ENCODE measurements around the gene NFKBIE. TPM values are rescaled to one million over a fixed set of nuclear protein-coding genes. Genes with fewer than 3 reads are reported as not detected.

The NFKBIE gene
- total RNA-seq, 4 donors from 2014 or later, result 13.1 to 25.5 (median 15.3) TPM

- DNase-seq (ENCODE audit: low spot score) (no peak), ATAC-seq (ENCODE audit: low FRiP score) (no peak)
These were observed 47.8 kb downstream of the NFKBIE start for GRCh38 chr6:44217332-44218143.

GRCh38 chr6:44216677-44217331 is 48.5 kb downstream of the NFKBIE start, which contains the start of gene MYMX:
Gene MYMX (plus strand): TSS chr6:44216926. CDS start chr6:44217472, 546 bp downstream.
- TF ChIP-seq CTCF (IDR thresholded peaks at IDR 0.05), result no peak
- ATAC-seq (ENCODE audit: low FRiP score) (no peak), DNase-seq (ENCODE audit: low spot score) (no peak)

More at GRCh38 chr6:44217332-44218143, 47.8 kb downstream of the NFKBIE start:
- TF ChIP-seq CTCF (IDR thresholded peaks at IDR 0.05), result no peak

- no peak for TF ChIP-seq CTCF (IDR thresholded peaks at IDR 0.05)
- ATAC-seq (ENCODE audit: low FRiP score) (no peak), DNase-seq (ENCODE audit: low spot score) (no peak)
These were observed 51.0 kb downstream of the NFKBIE start for GRCh38 chr6:44214307-44214706.

GRCh38 chr6:44211284-44211683 is 54.1 kb downstream of the NFKBIE start:
- no peak for ATAC-seq (ENCODE audit: low FRiP score)
- no peak for DNase-seq (ENCODE audit: low spot score)
- no peak for TF ChIP-seq CTCF (IDR thresholded peaks at IDR 0.05)

Small RNA genes within 50 kb of the gene (small RNA-seq; reads per million reads assigned to genes)
- gene RN7SL811P, result not detected

Other genes starting within 250 kb of the NFKBIE start
- 10 to 100 TPM; 29.2 to 36.3 (median 35.5) TPM for gene MRPL14, start 138.1 kb downstream of the NFKBIE start, total RNA-seq
- gene TMEM63B, start 138.0 kb downstream of the NFKBIE start, total RNA-seq, result 10 to 100 TPM; 17.0 to 23.4 (median 20.6) TPM
- gene CAPN11, start 106.7 kb downstream of the NFKBIE start, total RNA-seq, result 1 to 10 TPM in 3 of 4 donors, under 1 TPM in 1; 0.09 to 8.4 (median 3.3) TPM
- 10 to 100 TPM in 1 of 4 donors, 1 to 10 TPM in 2, not detected in 1; 1.9 to 15.8 (median 2.4) TPM for gene MYMX, start 48.6 kb downstream of the NFKBIE start, total RNA-seq
- 100 to 1,000 TPM in 1 of 4 donors, 10 to 100 TPM in 3; 61.7 to 317 (median 87.0) TPM for gene SLC29A1, start 42.0 kb downstream of the NFKBIE start, total RNA-seq
- 1,000 to 10,000 TPM in 1 of 4 donors, 100 to 1,000 TPM in 3; 553 to 1,198 (median 846) TPM for gene HSP90AB1, start 18.4 kb downstream of the NFKBIE start, total RNA-seq
- gene SLC35B2, start 8.0 kb downstream of the NFKBIE start, total RNA-seq, result 10 to 100 TPM; 25.3 to 31.9 (median 30.4) TPM
- gene TMEM151B, start 4.9 kb upstream of the NFKBIE start, total RNA-seq, result under 1 TPM in 1 of 4 donors, not detected in 3; 0.19 TPM
- gene AARS2, start 47.8 kb upstream of the NFKBIE start, total RNA-seq, result 10 to 100 TPM in 1 of 4 donors, 1 to 10 TPM in 3; 6.9 to 12.3 (median 7.6) TPM
- gene SPATS1, start 77.1 kb upstream of the NFKBIE start, total RNA-seq, result not detected
- gene CDC5L, start 122.2 kb upstream of the NFKBIE start, total RNA-seq, result 10 to 100 TPM; 14.6 to 21.4 (median 17.3) TPM